NCI-H2171 treated with DMSO at 0.1 percent for 48 hours (cell line): ENCODE data around the gene CNPY3.

ENCODE experiments used
- DNase-seq: peaks from one replicate; lab custom pipeline; 2025; lab: John Stamatoyannopoulos, UW

The CNPY3 gene

DNA sequence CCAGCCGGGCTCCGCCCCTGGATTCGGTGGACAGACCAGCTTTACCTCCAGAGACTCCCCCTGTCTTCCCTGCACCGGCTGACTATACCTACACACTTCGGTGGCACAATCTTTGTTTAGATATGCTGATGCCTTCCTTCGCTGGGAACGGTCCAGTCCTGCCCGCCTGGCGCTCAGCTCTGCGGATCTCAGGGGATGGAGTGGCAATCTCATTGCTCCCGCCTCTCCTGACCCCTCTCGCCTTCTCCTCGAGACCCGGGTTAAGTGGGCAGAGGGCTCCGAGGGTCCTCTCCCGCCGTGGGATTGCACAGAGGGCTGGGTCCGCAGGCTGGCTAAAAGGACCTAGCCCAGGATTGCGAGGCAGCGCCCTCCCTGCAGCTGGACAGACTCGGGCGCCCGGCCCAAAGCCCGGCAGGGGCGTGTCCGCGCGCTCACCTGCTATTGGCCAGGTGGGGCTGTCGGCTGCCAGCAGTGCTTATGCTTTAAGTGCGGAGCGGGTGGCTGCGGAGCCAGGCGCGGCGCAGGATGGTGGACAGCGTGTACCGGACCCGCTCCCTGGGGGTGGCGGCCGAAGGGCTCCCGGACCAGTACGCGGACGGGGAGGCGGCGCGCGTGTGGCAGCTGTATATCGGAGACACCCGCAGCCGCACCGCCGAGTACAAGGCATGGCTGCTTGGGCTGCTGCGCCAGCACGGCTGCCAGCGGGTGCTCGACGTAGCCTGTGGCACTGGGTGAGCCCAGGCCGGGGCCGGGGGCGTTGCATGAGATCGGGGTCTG lies 31.2 kb downstream of the CNPY3 start, which contains the start of gene GNMT:
GNMT (plus strand) TSS at position 512 of the 777 bp plus-strand sequence; CDS start at position 526, 14 bp downstream.
- peak; percentile 57 for DNase-seq

DNA sequence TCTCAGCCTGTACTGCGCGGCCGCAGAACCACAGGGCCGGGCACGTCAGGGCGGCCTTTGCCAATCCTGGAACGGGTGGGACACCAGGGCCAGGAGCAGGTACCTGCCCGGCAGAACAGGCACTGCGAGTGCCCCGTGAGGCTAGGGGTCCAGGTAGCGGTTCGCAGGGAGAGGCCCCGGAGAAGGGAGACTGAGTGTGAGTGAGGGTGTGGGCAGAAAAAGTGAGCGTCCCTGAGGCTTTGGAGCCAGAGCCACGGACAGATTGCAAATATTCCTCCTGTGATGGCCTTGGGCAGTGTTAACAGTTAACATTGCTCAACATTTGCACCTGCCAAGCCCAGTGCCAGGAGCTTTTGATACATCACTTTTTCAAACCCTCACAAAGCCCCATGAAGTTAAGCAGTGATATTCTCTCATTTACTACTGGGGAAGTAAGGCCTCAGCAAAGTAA lies 31.8 kb downstream of the CNPY3 start:
- DNase-seq = no peak

DNA sequence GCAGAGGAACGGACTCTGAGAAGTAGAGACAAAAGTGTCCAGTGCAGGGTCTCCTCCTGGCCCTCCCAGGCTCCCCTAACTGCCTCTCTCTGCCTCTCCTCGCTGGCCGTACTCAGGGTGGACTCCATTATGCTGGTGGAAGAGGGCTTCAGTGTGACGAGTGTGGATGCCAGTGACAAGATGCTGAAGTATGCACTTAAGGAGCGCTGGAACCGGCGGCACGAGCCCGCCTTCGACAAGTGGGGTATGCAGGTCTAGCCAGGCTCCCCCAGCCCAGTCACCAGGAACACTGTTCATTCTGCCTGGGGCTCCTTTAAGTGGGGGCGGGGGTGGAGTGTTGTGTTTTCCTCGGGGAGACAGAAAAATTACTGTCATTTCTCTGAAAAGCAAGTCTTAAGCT lies 32.8 kb downstream of the CNPY3 start:
- DNase-seq = no peak

- DNase-seq = peak; percentile 99
Observed at GRCh38 chr6:42962502-42963178, 33.4 kb downstream of the CNPY3 start.

DNA sequence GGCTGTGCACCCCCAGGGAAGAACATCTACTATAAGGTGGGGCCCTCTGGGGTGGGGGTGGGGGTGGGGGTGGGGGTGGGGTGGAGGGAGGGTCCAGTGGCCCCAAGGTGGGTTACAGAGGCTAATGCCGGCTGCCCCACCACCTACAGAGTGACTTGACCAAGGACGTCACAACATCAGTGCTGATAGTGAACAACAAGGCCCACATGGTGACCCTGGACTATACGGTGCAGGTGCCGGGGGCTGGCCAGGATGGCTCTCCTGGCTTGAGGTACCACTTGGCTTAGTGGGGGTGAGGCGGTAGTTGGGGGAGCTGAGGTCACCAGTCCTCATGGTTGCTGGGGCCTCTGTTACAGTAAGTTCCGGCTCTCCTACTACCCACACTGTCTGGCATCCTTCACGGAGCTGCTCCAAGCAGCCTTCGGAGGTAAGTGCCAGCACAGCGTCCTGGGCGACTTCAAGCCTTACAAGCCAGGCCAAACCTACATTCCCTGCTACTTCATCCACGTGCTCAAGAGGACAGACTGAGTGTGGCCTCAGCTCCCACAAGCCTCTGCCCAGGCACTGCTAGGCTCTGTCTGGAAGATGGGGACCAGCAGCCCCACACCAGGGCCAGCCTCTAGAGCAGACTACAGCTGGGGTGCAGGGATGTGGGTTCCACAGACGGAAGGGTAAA lies 34.0 kb downstream of the CNPY3 start:
- DNase-seq = peak; percentile 26

- DNase-seq = peak; percentile 27
Observed at GRCh38 chr6:42963855-42964605, 34.8 kb downstream of the CNPY3 start.

DNA sequence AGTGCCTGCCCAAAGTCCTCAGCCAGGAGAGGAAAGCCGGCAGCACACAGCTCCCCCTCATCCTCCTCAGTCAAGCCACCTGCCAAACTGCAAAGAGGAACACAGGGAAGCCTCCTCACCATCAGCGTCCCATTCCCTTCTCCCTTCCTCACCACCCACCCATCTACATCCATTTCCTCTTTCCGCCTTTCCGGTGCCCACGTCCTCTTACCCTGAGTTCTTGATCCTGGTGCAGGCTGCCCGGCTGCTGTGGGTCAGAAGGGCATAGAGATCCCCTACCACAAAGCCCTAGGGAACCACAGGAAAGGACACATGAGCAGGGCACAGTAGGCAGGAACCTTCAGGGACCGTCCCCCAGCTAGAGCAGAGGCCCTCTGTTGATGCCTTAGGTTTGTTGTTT lies 37.3 kb downstream of the CNPY3 start:
- no peak for DNase-seq

DNA sequence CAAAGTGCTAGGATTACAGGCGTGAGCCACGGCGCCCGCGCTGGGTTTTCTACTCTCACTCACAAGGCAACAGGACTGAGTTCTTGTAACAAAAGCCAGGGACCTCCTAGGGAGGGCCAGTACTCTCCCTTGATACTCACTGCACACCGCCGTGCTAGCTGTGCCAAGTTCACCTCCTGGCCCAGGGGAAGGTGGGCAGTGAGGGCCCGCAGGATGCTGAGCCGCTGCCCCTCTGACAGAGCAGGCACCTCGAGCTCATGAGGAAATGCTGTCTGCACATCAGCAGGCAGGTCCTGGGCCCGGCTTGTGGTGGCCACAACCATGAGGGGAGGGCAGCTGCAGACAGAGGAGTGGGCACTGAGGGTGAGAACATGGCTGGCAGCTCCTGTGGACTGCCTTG lies 37.9 kb downstream of the CNPY3 start:
- DNase-seq = no peak

DNA sequence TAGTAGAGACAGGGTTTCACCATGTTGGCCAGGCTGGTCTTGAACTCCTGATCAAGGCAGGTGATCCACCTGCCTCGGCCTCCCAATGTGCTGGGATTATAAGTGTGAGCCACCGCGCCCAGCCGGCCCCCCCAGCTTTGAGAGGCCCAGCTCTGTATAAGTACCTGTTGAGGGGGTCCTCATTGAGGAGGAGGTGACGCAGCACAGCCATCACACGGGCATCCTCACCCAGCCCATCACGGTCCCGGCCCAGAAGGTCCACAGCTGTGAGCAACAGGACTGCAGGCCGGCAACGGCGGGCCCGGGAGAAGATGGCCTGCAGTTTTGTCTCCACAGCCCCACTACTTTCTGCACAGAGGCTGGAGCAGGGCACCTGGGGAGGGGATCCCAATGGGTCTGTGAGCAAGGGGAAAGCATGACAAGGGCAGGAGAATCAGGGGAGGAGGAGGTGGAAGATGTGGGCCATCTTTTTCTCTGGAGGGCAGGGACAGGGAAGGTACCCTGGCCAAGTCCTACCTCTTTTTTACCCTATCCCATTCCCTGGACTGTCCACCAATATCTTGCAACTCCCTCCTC lies 38.9 kb downstream of the CNPY3 start:
- DNase-seq = no peak

- no peak for DNase-seq
Observed at GRCh38 chr6:42968783-42969182, 39.5 kb downstream of the CNPY3 start.

DNA sequence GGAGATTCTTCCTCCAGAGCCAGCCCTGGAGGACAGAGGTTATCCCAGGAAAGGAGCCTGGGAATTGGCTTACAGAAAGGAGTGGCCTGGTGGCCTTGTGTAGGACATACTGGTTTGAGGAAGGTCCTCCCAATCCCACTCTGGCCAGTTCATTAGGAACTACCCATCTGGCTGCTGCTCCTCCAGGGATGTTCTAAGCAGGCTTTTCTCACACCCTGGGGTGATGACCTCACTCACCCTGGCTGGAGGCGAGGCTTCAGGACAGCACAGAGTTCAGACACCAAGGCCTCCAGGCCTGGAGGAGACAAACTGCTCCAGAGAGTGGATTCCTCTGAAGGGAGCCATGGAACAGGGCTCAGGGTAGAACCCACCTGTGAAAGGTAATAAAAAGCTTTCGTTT lies 40.2 kb downstream of the CNPY3 start:
- DNase-seq = no peak

- DNase-seq = no peak
Observed at GRCh38 chr6:42969934-42970333, 40.7 kb downstream of the CNPY3 start.

GRCh38 chr6:42970871-42971612 lies 41.8 kb downstream of the CNPY3 start:
- no peak for DNase-seq

GRCh38 chr6:42971746-42972327 lies 42.6 kb downstream of the CNPY3 start:
- no peak for DNase-seq

GRCh38 chr6:42973926-42974325 lies 44.6 kb downstream of the CNPY3 start:
- DNase-seq = no peak

DNA sequence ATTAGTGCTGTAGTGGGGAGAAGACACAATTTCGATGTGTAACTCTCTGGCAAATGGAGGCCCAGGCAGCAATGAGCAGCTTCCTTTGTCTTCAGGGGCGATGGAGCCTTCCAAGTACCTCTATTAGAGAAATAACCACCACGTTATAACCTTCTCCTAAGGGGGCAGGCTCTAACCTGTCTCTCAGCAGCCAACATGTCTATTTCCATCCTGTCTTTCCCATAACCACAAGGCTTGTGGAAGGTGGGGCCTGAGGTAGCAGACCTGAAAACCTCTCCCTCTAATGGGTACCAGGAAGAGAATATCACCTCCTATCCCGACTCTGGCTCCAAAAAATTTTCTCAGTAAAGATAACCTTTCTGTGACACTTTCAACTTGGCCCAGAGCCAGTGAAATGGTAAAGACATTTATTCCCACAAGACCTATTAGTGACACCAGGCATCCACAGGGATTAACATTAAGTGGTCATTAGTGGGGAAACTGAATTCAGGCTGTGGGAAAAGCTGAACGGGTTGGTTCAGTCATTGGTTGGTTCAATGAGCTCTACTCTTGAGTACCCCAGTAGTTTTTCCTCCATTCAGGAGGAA lies 45.7 kb downstream of the CNPY3 start:
- DNase-seq = peak; percentile 58

DNA sequence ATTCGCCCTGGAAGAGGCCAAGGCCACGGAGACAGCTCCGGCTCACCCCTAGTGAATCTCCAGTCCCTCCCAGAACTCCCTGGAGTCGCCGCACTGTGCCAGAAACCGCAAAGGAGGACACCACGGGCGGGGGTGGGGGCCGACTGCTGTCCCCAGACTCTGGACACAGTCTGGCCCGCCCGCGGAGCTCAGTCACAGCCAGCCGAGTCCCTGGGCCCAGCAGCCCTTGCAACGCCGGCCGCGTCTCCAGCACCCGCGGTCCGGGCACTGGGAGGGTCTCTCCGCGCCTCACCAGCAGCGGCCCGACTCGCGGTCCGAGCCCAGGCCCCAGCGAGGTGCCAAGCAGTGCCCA lies 49.2 kb downstream of the CNPY3 start:
- no peak for DNase-seq

- DNase-seq = peak; percentile 95
Observed at GRCh38 chr6:42978839-42979522, 49.7 kb downstream of the CNPY3 start, which contains the start of gene PEX6. Gene PEX6 (minus strand): TSS chr6:42979181. CDS start chr6:42979150, 31 bp downstream.

GRCh38 chr6:42979523-42980177 lies 50.4 kb downstream of the CNPY3 start:
- DNase-seq = peak; percentile 77
